Sigmoid colon (tissue), 7 donors: ENCODE measurements around the gene CHD1L. TPM values are rescaled to one million over a fixed set of nuclear protein-coding genes. Genes with fewer than 3 reads are reported as not detected.

Experiments used
- DNase-seq: peaks from one replicate; pipeline ENCODE4 v3.0.0-alpha.2; 2019
- H3K27ac ChIP-seq, 4 donors: fragments of 200-600 bp; sonication (generic); one replicate each; pipeline ENCODE4 v1.5.1; 2016 to 2019; ENCODE audit warnings: mild to moderate bottlenecking in 1 of 4
- H3K27me3 ChIP-seq, 3 donors: fragments of 200-600 bp; sonication (generic); one replicate each; pipeline ENCODE4 v1.5.1; 2019; ENCODE audit warnings: mild to moderate bottlenecking in 1 of 3
- H3K36me3 ChIP-seq, 4 donors: fragments of 200-600 bp; sonication (generic); one replicate each; pipeline ENCODE4 v1.5.1; 2016 to 2019
- H3K4me1 ChIP-seq, 4 donors: fragments of 200-600 bp; sonication (generic); one replicate each; pipeline ENCODE4 v1.5.1; 2017 to 2019
- H3K4me3 ChIP-seq, 4 donors: fragments of 200-600 bp; sonication (generic); one replicate each; pipeline ENCODE4 v1.5.1; 2017 to 2019; ENCODE audit warnings: mild to moderate bottlenecking in 2 of 4, moderate library complexity in 1 of 4
- H3K9me3 ChIP-seq, 4 donors: fragments of 200-600 bp in 3 of 4; sonication (generic) in 3 of 4; one replicate each; pipeline versions ENCODE4 v1.5.1 to v1.6.1; 2013 to 2019
- CTCF ChIP-seq, 4 experiments: fragments of 450-650 bp in 3 of 4; fragments of 200-600 bp in 1 of 4; IDR thresholded peaks; one replicate each; pipeline ENCODE4 v1.5.1; 2016 to 2019; ENCODE audit warnings: antibody characterized with exemption in 4 of 4, mild to moderate bottlenecking in 3 of 4, moderate library complexity in 2 of 4
- EP300 ChIP-seq, 4 donors: sonication (generic); formaldehyde crosslinking; IDR thresholded peaks; one replicate each; pipeline ENCODE4 v1.6.1; 2017; ENCODE audit warnings: antibody characterized with exemption in 4 of 4
- POLR2A ChIP-seq, 2 donors: fragments of 450-650 bp; IDR thresholded peaks; one replicate each; pipeline ENCODE4 v1.6.1; 2016; ENCODE audit warnings: antibody characterized with exemption in 2 of 2, mild to moderate bottlenecking in 2 of 2, moderate library complexity in 2 of 2
- POLR2AphosphoS5 ChIP-seq, 4 donors: sonication (generic); formaldehyde crosslinking; IDR thresholded peaks; one replicate each; pipeline ENCODE4 v1.6.1; 2017; ENCODE audit warnings: antibody characterized with exemption in 4 of 4
- WGBS, 2 donors: extraction: QIAGEN DNeasy Blood & Tissue Kit; methylation state at CpG; one replicate each; pipeline ENCODE4 v1.1.7; 2013; 5-methylcytosine and 5-hydroxymethylcytosine counted together
- intact Hi-C: fragments of 100-400 bp; cut with DNase I; formaldehyde crosslinking; loops from one replicate; pipeline ENCODE4 v1.15.1; 2023
- polyA plus RNA-seq, 3 donors: library from polyadenylated mRNA; stranded (reverse); fragments of 200-250 nt; gene quantifications; one replicate each; pipeline ENCODE4 v1.2.3, GENCODE V29; 2013
- total RNA-seq, 4 donors: library from RNA; depleted of rRNA; stranded (reverse); fragments of >200 nt; gene quantifications; one replicate each; pipeline ENCODE4 v1.1.0, GENCODE V29; 2016
- donor health status: healthy with polysubstance abuse.
- donor health status: Bipolar disorder and iron deficiency.
- donor health status: healthy.

CHD1L gene
- total and polyA plus RNA-seq, 7 donors, result 12.6 to 27.4 (median 20.6) TPM

DNA sequence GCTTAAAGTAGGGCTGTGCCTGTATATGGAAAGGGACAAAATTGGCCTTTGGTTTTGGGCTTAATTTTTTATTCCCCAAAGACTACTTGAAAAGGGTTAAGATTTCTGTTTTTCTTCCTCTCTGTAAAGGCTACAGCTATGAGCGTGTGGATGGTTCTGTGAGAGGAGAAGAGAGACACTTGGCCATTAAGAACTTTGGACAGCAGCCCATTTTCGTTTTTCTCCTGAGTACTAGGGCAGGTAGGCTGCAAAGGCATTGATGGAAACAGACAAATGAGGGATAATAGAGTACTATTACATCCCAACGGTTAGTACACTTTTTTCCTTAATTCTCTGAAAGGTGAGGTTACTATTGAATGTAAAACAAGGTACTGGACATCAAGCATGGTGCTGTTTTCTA is 29.6 kb downstream of the CHD1L start:
- intact Hi-C loops, result no loop called here
- Histone ChIP-seq H3K9me3 (no peaks in the 10 kb centered on the region), H3K4me3 (no peak overlapping the region), H3K4me1 (peaks cover 0 to 5% (median 0%) of the 10 kb centered on the region in 4 donors), H3K36me3 (peaks cover 0 to 82% (median 18%) of the 10 kb centered on the region in 4 donors), H3K27ac (no peak overlapping the region), H3K27me3 (no peaks in the 10 kb centered on the region)
- TF ChIP-seq POLR2A (IDR thresholded peaks at IDR 0.05) (no peak), POLR2AphosphoS5 (IDR thresholded peaks at IDR 0.05) (no peak), CTCF (IDR thresholded peaks at IDR 0.05) (no peak), EP300 (IDR thresholded peaks at IDR 0.05) (no peak)
- WGBS, 2 donors, result 63 to 67% methylated on average over 3 of the region's 3 CpGs
- DNase-seq, result no peak

- Histone ChIP-seq H3K36me3 (peaks cover 0 to 77% (median 12%) of the 10 kb centered on the region in 4 donors), H3K27me3 (no peaks in the 10 kb centered on the region), H3K4me3 (no peak overlapping the region), H3K9me3 (no peaks in the 10 kb centered on the region), H3K27ac (peak overlapping the region in 3 of 4 donors; percentile 11 to 38 (median 16)), H3K4me1 (peaks cover 0 to 5% (median 0%) of the 10 kb centered on the region in 4 donors)
- intact Hi-C loops, result no loop called here
- no peak for DNase-seq
- WGBS, 2 donors, result 49 to 60% methylated on average over 6 of the region's 6 CpGs
- peak in 1 of 4 donors; percentile 13 for TF ChIP-seq POLR2AphosphoS5 (IDR thresholded peaks at IDR 0.05)
- no peak for TF ChIP-seq POLR2A (IDR thresholded peaks at IDR 0.05)
- TF ChIP-seq EP300 (IDR thresholded peaks at IDR 0.05), result no peak
- peak in 3 of 4 experiments; percentile 25 to 46 (median 30) for TF ChIP-seq CTCF (IDR thresholded peaks at IDR 0.05)
Observed at GRCh38 chr1:147273409-147274336, 31.2 kb downstream of the CHD1L start.

GRCh38 chr1:147281950-147282349 is 39.5 kb downstream of the CHD1L start:
- intact Hi-C loops, result no loop called here
- TF ChIP-seq POLR2AphosphoS5 (IDR thresholded peaks at IDR 0.05), result no peak
- TF ChIP-seq POLR2A (IDR thresholded peaks at IDR 0.05), result no peak
- TF ChIP-seq CTCF (IDR thresholded peaks at IDR 0.05), result no peak
- no peak for TF ChIP-seq EP300 (IDR thresholded peaks at IDR 0.05)

DNA sequence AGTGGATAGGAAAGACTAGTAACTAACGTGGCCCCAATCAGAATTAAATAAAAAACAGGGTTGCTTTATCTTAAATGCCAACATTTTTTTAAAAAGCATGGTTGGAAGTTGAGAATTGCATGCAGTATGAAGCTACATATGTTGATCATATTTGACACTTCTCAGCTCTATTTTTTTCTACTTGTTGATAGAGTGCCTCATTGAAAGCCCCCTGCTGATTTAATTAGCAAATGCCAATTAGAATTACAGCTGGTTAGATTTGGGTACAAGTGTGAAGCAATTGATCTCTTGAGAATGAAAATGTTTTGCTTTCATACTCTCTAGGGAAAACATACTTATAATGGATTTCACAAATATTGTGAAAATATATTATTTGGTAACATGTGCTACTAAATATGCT is 40.5 kb downstream of the CHD1L start:
- Histone ChIP-seq H3K4me1 (no peaks in the 10 kb centered on the region), H3K36me3 (peaks cover 12 to 87% (median 30%) of the 10 kb centered on the region in 4 donors), H3K9me3 (no peaks in the 10 kb centered on the region), H3K27ac (no peak overlapping the region), H3K4me3 (no peak overlapping the region), H3K27me3 (no peaks in the 10 kb centered on the region)
- no peak for TF ChIP-seq POLR2AphosphoS5 (IDR thresholded peaks at IDR 0.05)
- TF ChIP-seq POLR2A (IDR thresholded peaks at IDR 0.05), result no peak
- no peak for TF ChIP-seq CTCF (IDR thresholded peaks at IDR 0.05)
- no peak for TF ChIP-seq EP300 (IDR thresholded peaks at IDR 0.05)
- WGBS, 2 donors, result 80 to 87% methylated on average over 1 of the region's 1 CpG
- intact Hi-C loops, result no loop called here
- DNase-seq, result no peak

More at GRCh38 chr1:147281950-147282349, 39.5 kb downstream of the CHD1L start:
- H3K27me3 ChIP-seq, result no peaks in the 10 kb centered on the region
- no peak overlapping the region for H3K27ac ChIP-seq
- DNase-seq, result no peak
- WGBS, 2 donors, result 96 to 97% methylated on average over 5 of the region's 5 CpGs
- no peaks in the 10 kb centered on the region for H3K4me1 ChIP-seq
- no peak overlapping the region for H3K4me3 ChIP-seq
- H3K9me3 ChIP-seq, result no peaks in the 10 kb centered on the region
- H3K36me3 ChIP-seq, result peaks cover 12 to 86% (median 25%) of the 10 kb centered on the region in 4 donors
